ENCODE measurements around the gene U2AF1L4. TPM values are rescaled to one million over a fixed set of nuclear protein-coding genes. Genes with fewer than 3 reads are reported as not detected.

The U2AF1L4 gene
- total RNA-seq, 2 experiments from 2014 or later, result 35.0 to 38.1 TPM

- Mint-ChIP-seq H3K4me1 (peaks cover 74% of the 10 kb centered on the region), H3K9me3 (no peaks in the 10 kb centered on the region)
These were observed 31.2 kb downstream of the U2AF1L4 start for GRCh38 chr19:35713904-35714495.

GRCh38 chr19:35713506-35713850, 31.7 kb downstream of the U2AF1L4 start:
- H3K36me3 Mint-ChIP-seq (ENCODE audit: low read depth), result peaks cover 6% of the 10 kb centered on the region
- no peak for DNase-seq
- peak overlapping the region; percentile 87 for H3K4me3 Mint-ChIP-seq
- CTCF ChIA-PET, result interaction anchor here (1.4 to 6.0 kb wide), 7 partner anchors 8 to 34 kb away, joined by 3 to 72 read pairs (median 6); partner anchors contain the start of genes LIN37, PSENEN, U2AF1L4 and ZBTB32
- H3K27me3 Mint-ChIP-seq, result no peaks in the 10 kb centered on the region
- H3K27ac Mint-ChIP-seq, result peak overlapping the region; percentile 99
- peaks cover 70% of the 10 kb centered on the region for H3K4me1 Mint-ChIP-seq
- H3K9me3 Mint-ChIP-seq, result no peaks in the 10 kb centered on the region
- POLR2A ChIA-PET, result interaction anchor here (0.5 to 4.3 kb wide), 2 partner anchors 11 to 106 kb away, joined by 3 to 31 read pairs; no protein-coding TSS in a partner anchor

More at GRCh38 chr19:35713904-35714495, 31.2 kb downstream of the U2AF1L4 start:
- H3K27ac Mint-ChIP-seq, result peak overlapping the region; percentile 99
- DNase-seq, result no peak
- H3K27me3 Mint-ChIP-seq, result no peaks in the 10 kb centered on the region
- ChIA-PET POLR2A (interaction anchor here (0.5 to 4.3 kb wide), 3 partner anchors 12 to 300 kb away, joined by 3 to 31 read pairs (median 3); no protein-coding TSS in a partner anchor), CTCF (interaction anchor here (0.6 to 6.0 kb wide), 8 partner anchors 9 to 217 kb away, joined by 3 to 72 read pairs (median 8); partner anchors contain the start of genes LIN37, PSENEN, U2AF1L4 and ZBTB32)
- H3K4me3 Mint-ChIP-seq, result peak overlapping the region; percentile 87
- H3K36me3 Mint-ChIP-seq (ENCODE audit: low read depth), result peaks cover 6% of the 10 kb centered on the region

- ChIA-PET CTCF (interaction anchor here (0.6 to 6.0 kb wide), 9 partner anchors 8 to 96 kb away, joined by 3 to 72 read pairs (median 5); partner anchors contain the start of genes IGFLR1, LIN37, PSENEN and U2AF1L4), POLR2A (interaction anchor here (0.5 to 4.3 kb wide), 3 partner anchors 10 to 107 kb away, joined by 3 to 31 read pairs (median 3); no protein-coding TSS in a partner anchor)
- peak overlapping the region; percentile 99 for H3K27ac Mint-ChIP-seq
- H3K4me1 Mint-ChIP-seq, result peaks cover 70% of the 10 kb centered on the region
- no peaks in the 10 kb centered on the region for H3K27me3 Mint-ChIP-seq
- H3K36me3 Mint-ChIP-seq (ENCODE audit: low read depth), result peaks cover 6% of the 10 kb centered on the region
- peak; percentile 67 for DNase-seq
- peak overlapping the region; percentile 87 for H3K4me3 Mint-ChIP-seq
- H3K9me3 Mint-ChIP-seq, result no peaks in the 10 kb centered on the region
These were observed 32.4 kb downstream of the U2AF1L4 start for GRCh38 chr19:35712567-35713505.

- DNase-seq, result peak; percentile 64
- Mint-ChIP-seq H3K9me3 (no peaks in the 10 kb centered on the region), H3K4me1 (peaks cover 63% of the 10 kb centered on the region), H3K27ac (peak overlapping the region; percentile 99), H3K27me3 (no peaks in the 10 kb centered on the region), H3K36me3 (ENCODE audit: low read depth) (peaks cover 2% of the 10 kb centered on the region), H3K4me3 (peak overlapping the region; percentile 37)
- CTCF ChIA-PET, result interaction anchor here (0.7 to 6.0 kb wide), 3 partner anchors 9 to 26 kb away, joined by 5 to 72 read pairs (median 26); no protein-coding TSS in a partner anchor
- POLR2A ChIA-PET, result interaction anchor here (0.6 to 4.3 kb wide), 4 partner anchors 9 to 17 kb away, joined by 3 to 31 read pairs (median 8); no protein-coding TSS in a partner anchor
These were observed 34.2 kb downstream of the U2AF1L4 start for GRCh38 chr19:35710784-35711723.

GRCh38 chr19:35708391-35708790, 36.8 kb downstream of the U2AF1L4 start:
- no peak for DNase-seq
- POLR2A ChIA-PET, result no interaction called here
- no peaks in the 10 kb centered on the region for H3K27me3 Mint-ChIP-seq
- no peak overlapping the region for H3K27ac Mint-ChIP-seq
- no peak overlapping the region for H3K4me3 Mint-ChIP-seq
- H3K36me3 Mint-ChIP-seq (ENCODE audit: low read depth), result peaks cover 2% of the 10 kb centered on the region
- H3K4me1 Mint-ChIP-seq, result peaks cover 37% of the 10 kb centered on the region
- CTCF ChIA-PET, result interaction anchor here (0.7 to 1.2 kb wide), 5 partner anchors 14 to 555 kb away, joined by 3 to 5 read pairs (median 4); no protein-coding TSS in a partner anchor
- no peaks in the 10 kb centered on the region for H3K9me3 Mint-ChIP-seq

GRCh38 chr19:35704218-35704617, 41.0 kb downstream of the U2AF1L4 start, which contains the start of gene ZBTB32:
Gene ZBTB32 (plus strand): TSS chr19:35704558. CDS start chr19:35714627, 10,069 bp downstream.
- Mint-ChIP-seq H3K4me3 (no peak within 1 kb of the TSS), H3K27ac (no peak within 1 kb of the TSS), H3K4me1 (peaks cover 6% of the 10 kb centered on the region), H3K27me3 (no peaks in the 10 kb centered on the region), H3K9me3 (no peaks in the 10 kb centered on the region), H3K36me3 (ENCODE audit: low read depth) (no peaks in the 10 kb centered on the region)
- POLR2A ChIA-PET, result no interaction called here
- CTCF ChIA-PET, result interaction anchor here (2.0 to 2.4 kb wide), 2 partner anchors 9 to 36 kb away, joined by 8 to 11 read pairs; no protein-coding TSS in a partner anchor
- DNase-seq, result no peak

GRCh38 chr19:35703343-35703742, 41.9 kb downstream of the U2AF1L4 start:
- Mint-ChIP-seq H3K27ac (no peak overlapping the region), H3K27me3 (no peaks in the 10 kb centered on the region), H3K4me1 (peaks cover 10% of the 10 kb centered on the region), H3K9me3 (no peaks in the 10 kb centered on the region), H3K36me3 (ENCODE audit: low read depth) (no peaks in the 10 kb centered on the region), H3K4me3 (no peak overlapping the region)
- DNase-seq, result no peak
- ChIA-PET POLR2A (interaction anchor here (0.5 to 3.0 kb wide), 2 partner anchors 9 to 15 kb away, joined by 4 to 31 read pairs; no protein-coding TSS in a partner anchor), CTCF (interaction anchor here (0.6 to 2.8 kb wide), 12 partner anchors 9 to 961 kb away, joined by 3 to 26 read pairs (median 4); no protein-coding TSS in a partner anchor)

GRCh38 chr19:35702223-35703012, 42.8 kb downstream of the U2AF1L4 start:
- Mint-ChIP-seq H3K27ac (peak overlapping the region; percentile 94), H3K27me3 (no peaks in the 10 kb centered on the region), H3K36me3 (ENCODE audit: low read depth) (no peaks in the 10 kb centered on the region), H3K4me1 (peaks cover 10% of the 10 kb centered on the region), H3K9me3 (no peaks in the 10 kb centered on the region), H3K4me3 (peak overlapping the region; percentile 78)
- DNase-seq, result peak; percentile 97
- ChIA-PET CTCF (interaction anchor here (0.6 to 2.8 kb wide), 12 partner anchors 8 to 229 kb away, joined by 3 to 26 read pairs (median 4); no protein-coding TSS in a partner anchor), POLR2A (interaction anchor here (3.0 kb wide), 1 partner anchor 10 kb away, joined by 31 read pairs; no protein-coding TSS in a partner anchor)

GRCh38 chr19:35696835-35697234, 48.4 kb downstream of the U2AF1L4 start:
- H3K9me3 Mint-ChIP-seq, result no peaks in the 10 kb centered on the region
- peaks cover 19% of the 10 kb centered on the region for H3K4me1 Mint-ChIP-seq
- no peaks in the 10 kb centered on the region for H3K27me3 Mint-ChIP-seq
- no peak overlapping the region for H3K4me3 Mint-ChIP-seq
- ChIA-PET POLR2A (interaction anchor here (0.9 to 1.3 kb wide), 2 partner anchors 16 to 48 kb away, joined by 3 to 5 read pairs; no protein-coding TSS in a partner anchor), CTCF (interaction anchor here (0.7 to 7.1 kb wide), 6 partner anchors 9 to 186 kb away, joined by 3 to 72 read pairs (median 4); no protein-coding TSS in a partner anchor)
- no peak overlapping the region for H3K27ac Mint-ChIP-seq
- no peaks in the 10 kb centered on the region for H3K36me3 Mint-ChIP-seq (ENCODE audit: low read depth)
- DNase-seq, result no peak

- H3K9me3 Mint-ChIP-seq, result no peaks in the 10 kb centered on the region
- ChIA-PET CTCF (interaction anchor here (0.6 to 7.1 kb wide), 5 partner anchors 11 to 1486 kb away, joined by 3 to 72 read pairs (median 4); no protein-coding TSS in a partner anchor), POLR2A (no interaction called here)
- H3K27me3 Mint-ChIP-seq, result no peaks in the 10 kb centered on the region
- DNase-seq, result no peak
- H3K36me3 Mint-ChIP-seq (ENCODE audit: low read depth), result no peaks in the 10 kb centered on the region
- no peak overlapping the region for H3K4me3 Mint-ChIP-seq
- H3K27ac Mint-ChIP-seq, result no peak overlapping the region
- H3K4me1 Mint-ChIP-seq, result peaks cover 19% of the 10 kb centered on the region
These were observed 49.3 kb downstream of the U2AF1L4 start for GRCh38 chr19:35695895-35696422.

Measured in activated CD4-positive, alpha-beta T cell treated with anti-CD3 and anti-CD28 coated beads, Interleukin-2, amount 10 ng/mL, durations not matched to agents 7 days and 5 days (primary cell).